Muscle layer of colon (tissue), 2 donors: ENCODE results near the gene FAIM2.
"Not testable (repeated sequence)": the region's sequence is repeated elsewhere in the genome, so short reads cannot be mapped to it uniquely, and the experiment has no call there.

Source experiments
- H3K27ac ChIP-seq: one replicate; pipeline ENCODE4 v1.7.0; 2013; ENCODE audit warnings: low read depth, mild to moderate bottlenecking, low read length, moderate library complexity
- H3K27me3 ChIP-seq, 2 donors: one replicate each; pipeline ENCODE4 v1.7.0; 2013; ENCODE audit warnings: low read length in 2 of 2, mild to moderate bottlenecking in 2 of 2; ENCODE audit not compliant: insufficient read depth in 2 of 2, control insufficient read depth in 1 of 2
- H3K36me3 ChIP-seq: one replicate; pipeline ENCODE4 v1.7.0; 2013; ENCODE audit warnings: mild to moderate bottlenecking, low read length; ENCODE audit not compliant: insufficient read depth
- H3K4me1 ChIP-seq: one replicate; pipeline ENCODE4 v1.7.0; 2013; ENCODE audit warnings: mild to moderate bottlenecking, low read length; ENCODE audit not compliant: insufficient read depth
- H3K4me3 ChIP-seq, 2 donors: one replicate each; pipeline ENCODE4 v1.7.0; 2013; ENCODE audit warnings: low read length in 2 of 2, low read depth in 1 of 2, mild to moderate bottlenecking in 1 of 2, moderate library complexity in 1 of 2
- H3K9ac ChIP-seq: one replicate; pipeline ENCODE4 v1.7.0; 2013; ENCODE audit warnings: low read length
- H3K9me3 ChIP-seq: one replicate; pipeline ENCODE4 v1.7.0; 2013; ENCODE audit warnings: mild to moderate bottlenecking, low read length
- donor health status: abdominal sarcoma.
- donor health status: Adenocarcinoma of cecum.

FAIM2 gene

DNA sequence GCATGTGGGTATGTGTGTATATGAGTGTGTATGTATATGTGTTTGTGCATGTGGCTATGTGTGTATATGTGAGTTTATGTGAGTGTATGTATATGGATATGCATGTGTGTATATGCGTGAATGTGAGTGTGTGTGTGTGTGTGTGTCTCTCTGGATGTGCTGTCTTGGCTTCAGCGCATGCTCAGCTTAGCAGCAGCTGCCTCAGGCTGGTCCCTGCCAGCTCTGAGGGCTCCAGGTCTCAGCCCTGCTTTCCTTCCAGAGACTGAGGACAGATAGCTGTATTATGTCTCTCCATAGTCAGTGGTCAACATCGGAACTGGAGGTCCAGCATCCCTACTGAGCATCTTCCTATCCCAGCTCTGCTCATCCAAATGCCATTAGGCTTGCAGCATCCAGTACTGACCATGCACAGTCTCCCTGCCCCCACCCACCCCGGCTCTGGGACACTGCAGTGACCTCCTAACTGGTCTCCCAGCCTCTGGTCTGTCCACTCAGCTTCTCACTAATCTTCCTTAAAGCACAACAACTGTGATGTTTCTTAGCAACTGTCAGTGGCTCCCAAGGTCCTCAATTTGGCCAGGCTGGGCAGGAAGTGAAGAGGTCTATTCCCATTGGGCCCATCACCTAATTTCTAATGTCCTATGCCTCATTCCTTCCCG, 22.8 kb downstream of the FAIM2 start:
- H3K36me3 ChIP-seq, result no peaks in the 10 kb centered on the region
- no peak overlapping the region for H3K9ac ChIP-seq
- H3K27me3 ChIP-seq, result peaks cover 0 to under 1% of the 10 kb centered on the region in 2 donors
- no peaks in the 10 kb centered on the region for H3K9me3 ChIP-seq
- no peak overlapping the region for H3K4me3 ChIP-seq
- H3K27ac ChIP-seq, result no peak overlapping the region
- H3K4me1 ChIP-seq, result no peaks in the 10 kb centered on the region

DNA sequence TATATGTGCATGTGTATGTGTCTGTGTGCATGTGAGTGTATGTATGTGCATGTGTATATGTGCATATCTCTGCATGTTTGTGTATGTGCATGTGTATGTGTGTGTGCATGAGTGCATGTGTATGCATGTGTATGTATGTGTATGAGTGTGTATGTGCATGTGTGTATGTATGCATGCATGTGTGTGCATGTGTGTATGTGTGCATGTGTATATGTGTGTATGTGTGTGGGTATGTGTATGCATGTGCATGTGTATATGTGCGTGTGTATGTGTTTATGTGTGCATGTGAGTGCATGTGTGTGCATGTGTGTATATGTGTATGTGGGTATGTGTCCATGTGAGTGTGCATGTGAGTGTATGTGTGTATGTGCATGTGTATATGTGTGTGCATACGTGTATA, 24.6 kb downstream of the FAIM2 start:
- H3K4me1 ChIP-seq, H3K9me3 ChIP-seq, H3K4me3 ChIP-seq, H3K27me3 ChIP-seq, H3K36me3 ChIP-seq, H3K9ac ChIP-seq, H3K27ac ChIP-seq: not testable (repeated sequence)

DNA sequence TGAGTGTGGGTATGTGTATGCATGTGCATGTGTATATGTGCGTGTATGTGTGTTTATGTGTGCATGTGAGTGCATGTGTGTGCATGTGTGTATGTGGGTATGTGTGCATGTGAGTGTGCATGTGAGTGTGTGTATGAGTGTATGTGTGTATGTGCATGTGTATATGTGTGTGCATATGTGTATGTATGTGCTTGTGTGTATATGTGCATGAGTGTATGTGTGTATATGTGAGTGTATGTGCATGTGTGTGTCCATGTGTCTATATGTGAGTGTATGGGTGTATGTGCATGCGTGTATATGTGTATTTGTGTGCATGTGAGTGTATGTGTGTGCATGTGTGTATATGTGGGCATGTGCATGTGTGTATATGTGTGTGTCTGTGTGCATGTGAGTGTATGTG, 25.7 kb downstream of the FAIM2 start:
- no peak overlapping the region for H3K4me3 ChIP-seq
- H3K27ac ChIP-seq, result no peak overlapping the region
- H3K9me3 ChIP-seq, result no peaks in the 10 kb centered on the region
- H3K4me1 ChIP-seq, result no peaks in the 10 kb centered on the region
- H3K27me3 ChIP-seq, result no peaks in the 10 kb centered on the region
- no peaks in the 10 kb centered on the region for H3K36me3 ChIP-seq
- no peak overlapping the region for H3K9ac ChIP-seq

DNA sequence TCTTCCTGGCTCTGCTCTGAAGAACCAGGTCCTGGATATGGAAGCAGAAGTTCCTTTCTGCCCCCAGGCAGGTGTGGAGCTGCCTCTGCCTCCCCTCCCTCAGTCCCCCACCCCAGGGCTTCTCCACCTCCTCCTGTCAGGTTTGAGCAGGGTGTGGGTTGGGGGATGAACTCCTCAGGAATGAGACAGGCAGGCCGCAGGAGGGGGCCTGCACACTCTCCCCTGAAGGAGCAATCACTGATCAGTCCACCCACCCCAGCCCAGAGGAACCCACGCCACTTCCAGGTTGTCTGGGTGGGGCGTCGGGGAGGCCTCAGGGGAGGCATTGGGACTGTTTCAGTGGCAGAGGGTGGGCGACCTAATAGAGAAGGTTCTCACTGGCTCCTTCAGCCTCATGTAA, 26.6 kb downstream of the FAIM2 start:
- H3K27ac ChIP-seq, result no peak overlapping the region
- H3K9me3 ChIP-seq, result no peaks in the 10 kb centered on the region
- no peaks in the 10 kb centered on the region for H3K27me3 ChIP-seq
- H3K36me3 ChIP-seq, result no peaks in the 10 kb centered on the region
- H3K9ac ChIP-seq, result no peak overlapping the region
- no peak overlapping the region for H3K4me3 ChIP-seq
- H3K4me1 ChIP-seq, result no peaks in the 10 kb centered on the region

DNA sequence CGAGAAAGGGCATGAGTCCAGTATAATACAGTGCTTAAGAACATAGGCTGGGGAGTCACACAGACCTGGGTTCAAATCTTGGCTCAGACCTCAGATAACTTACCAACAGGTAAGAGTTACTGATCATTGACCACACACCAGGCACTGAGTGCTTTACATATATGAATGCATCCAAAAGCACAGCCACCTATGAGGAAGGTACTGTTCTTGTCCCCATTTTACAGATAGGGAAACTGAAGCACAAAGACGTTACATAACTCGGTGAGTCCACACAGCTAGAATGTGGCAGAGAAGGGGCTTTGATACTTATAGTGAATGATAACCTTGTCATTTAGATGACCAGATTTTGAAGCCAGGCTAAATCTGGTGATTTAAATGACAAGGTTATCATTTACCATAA, 27.6 kb downstream of the FAIM2 start:
- Histone ChIP-seq H3K4me3 (no peak overlapping the region), H3K9me3 (no peaks in the 10 kb centered on the region), H3K27ac (no peak overlapping the region), H3K4me1 (no peaks in the 10 kb centered on the region), H3K9ac (no peak overlapping the region), H3K27me3 (no peaks in the 10 kb centered on the region), H3K36me3 (no peaks in the 10 kb centered on the region)

DNA sequence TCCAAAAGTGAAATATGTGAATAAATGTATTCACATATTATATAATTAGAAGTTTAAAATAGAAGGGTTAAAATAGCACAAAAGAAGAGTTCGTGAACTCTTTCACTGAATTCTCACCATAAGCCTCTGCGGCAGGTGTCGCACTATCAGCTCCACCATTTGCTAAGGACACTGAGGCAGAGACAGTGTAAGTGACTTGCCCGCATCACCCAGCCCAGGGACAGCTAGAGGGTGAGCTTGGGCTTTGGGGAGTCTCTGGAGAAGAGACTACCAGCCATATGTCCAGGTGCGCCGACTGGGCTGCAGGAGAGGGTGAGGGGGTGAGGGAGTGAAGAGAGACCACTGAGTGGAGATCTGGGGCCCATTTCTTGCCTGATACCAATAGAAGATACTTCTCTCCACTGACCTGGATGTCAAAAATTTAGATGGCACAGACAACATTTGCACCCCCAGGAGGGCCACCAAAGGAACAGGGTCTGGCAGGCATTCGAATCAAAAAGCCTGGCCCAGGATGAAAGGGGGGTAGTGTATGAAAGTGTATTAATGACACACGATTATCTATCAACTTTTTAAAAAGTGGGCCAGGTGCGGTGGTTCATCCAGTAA, 28.5 kb downstream of the FAIM2 start:
- Histone ChIP-seq H3K36me3 (no peaks in the 10 kb centered on the region), H3K9me3 (no peaks in the 10 kb centered on the region), H3K4me1 (no peaks in the 10 kb centered on the region), H3K27me3 (no peaks in the 10 kb centered on the region), H3K27ac (no peak overlapping the region), H3K4me3 (no peak overlapping the region), H3K9ac (no peak overlapping the region)

DNA sequence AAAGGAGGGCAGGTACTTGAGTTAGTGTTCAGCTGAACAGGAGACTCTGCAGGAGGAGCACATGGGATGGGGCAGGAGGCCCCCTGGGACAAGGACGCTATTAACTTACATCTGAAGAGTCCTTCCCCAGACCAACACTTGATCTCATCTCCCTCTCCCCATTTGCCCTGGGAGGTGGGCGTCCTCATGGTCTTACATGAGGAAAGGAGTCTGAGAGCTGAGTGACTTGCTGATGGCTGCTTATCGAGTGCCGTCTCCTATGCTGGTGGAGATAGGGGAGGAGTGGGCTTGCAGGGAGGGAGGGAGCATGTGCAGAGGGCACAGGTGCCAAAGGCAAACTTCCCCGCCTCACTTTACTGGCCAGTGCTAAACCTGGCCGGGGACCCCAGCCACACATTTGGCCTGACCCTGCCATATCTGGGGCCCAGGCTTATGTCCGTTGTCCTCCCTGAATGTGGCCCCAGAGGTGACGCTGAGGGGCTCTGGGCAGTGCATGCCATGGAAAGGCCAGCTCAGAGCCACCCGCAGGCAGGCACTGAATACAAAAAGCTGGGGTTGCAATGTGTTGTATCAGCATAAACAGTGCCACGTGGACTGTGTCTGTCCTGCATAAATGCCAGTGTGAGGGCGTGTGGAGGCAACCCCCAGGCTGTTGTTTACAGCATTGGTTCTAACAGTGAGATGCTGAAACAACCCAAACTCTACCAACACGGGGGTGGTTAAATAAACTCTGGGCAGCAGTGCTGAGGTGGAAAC, 29.4 kb downstream of the FAIM2 start:
- H3K9me3 ChIP-seq, result no peaks in the 10 kb centered on the region
- no peak overlapping the region for H3K4me3 ChIP-seq
- no peaks in the 10 kb centered on the region for H3K4me1 ChIP-seq
- H3K27ac ChIP-seq, result no peak overlapping the region
- H3K9ac ChIP-seq, result no peak overlapping the region
- no peaks in the 10 kb centered on the region for H3K36me3 ChIP-seq
- no peaks in the 10 kb centered on the region for H3K27me3 ChIP-seq

DNA sequence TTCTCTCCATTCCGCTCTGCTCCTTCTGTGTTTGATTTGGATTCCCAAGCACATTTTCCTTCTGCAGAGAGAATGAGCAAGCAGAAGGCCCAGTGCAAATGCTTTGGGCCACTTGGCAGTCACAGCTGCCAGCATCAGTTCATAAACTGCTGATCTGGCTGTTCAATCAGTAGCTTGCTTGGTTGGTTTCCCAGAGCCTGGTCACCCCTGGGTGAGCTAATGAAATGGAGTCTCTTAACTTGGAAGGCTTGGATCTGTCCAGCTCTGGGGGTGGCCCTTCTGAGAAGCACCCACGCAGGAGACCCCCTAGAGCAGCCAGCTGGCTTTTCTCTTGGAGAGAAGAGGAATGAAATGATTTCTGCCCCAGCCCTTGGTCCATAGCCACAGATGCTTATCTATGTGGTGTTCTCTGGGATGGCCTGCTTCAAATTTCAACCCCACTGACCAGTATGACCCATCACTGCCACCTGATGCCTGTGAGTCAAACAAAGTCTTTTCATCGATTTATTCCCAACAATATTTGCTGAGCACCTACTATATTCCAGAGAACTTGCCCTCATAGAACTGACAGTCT, 30.3 kb downstream of the FAIM2 start:
- no peak overlapping the region for H3K27ac ChIP-seq
- H3K9ac ChIP-seq, result no peak overlapping the region
- no peaks in the 10 kb centered on the region for H3K36me3 ChIP-seq
- peaks cover 2% of the 10 kb centered on the region for H3K4me1 ChIP-seq
- no peaks in the 10 kb centered on the region for H3K9me3 ChIP-seq
- no peaks in the 10 kb centered on the region for H3K27me3 ChIP-seq
- no peak overlapping the region for H3K4me3 ChIP-seq

DNA sequence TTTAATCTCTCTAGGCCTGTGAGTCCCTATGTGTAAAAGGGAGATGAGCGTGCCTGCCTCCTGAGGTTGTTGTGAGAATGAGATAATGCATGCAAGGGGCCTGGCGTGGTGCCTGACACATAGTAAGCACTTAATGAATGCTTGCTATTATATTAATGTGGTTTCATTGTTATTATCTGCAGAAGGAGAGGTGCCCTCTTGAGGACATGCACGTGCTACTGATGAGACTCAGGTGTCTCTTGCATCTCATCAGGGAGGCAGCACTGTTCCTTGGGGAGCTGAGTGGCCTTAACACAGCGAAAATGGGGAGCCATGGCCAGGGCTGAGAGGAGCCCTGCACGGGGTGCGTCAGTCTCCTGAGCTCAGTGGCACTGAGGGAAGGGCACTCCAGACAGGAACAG, 30.9 kb downstream of the FAIM2 start:
- H3K4me3 ChIP-seq, result no peak overlapping the region
- peaks cover 9% of the 10 kb centered on the region for H3K4me1 ChIP-seq
- no peaks in the 10 kb centered on the region for H3K9me3 ChIP-seq
- H3K27me3 ChIP-seq, result no peaks in the 10 kb centered on the region
- no peaks in the 10 kb centered on the region for H3K36me3 ChIP-seq
- no peak overlapping the region for H3K9ac ChIP-seq
- H3K27ac ChIP-seq, result no peak overlapping the region

DNA sequence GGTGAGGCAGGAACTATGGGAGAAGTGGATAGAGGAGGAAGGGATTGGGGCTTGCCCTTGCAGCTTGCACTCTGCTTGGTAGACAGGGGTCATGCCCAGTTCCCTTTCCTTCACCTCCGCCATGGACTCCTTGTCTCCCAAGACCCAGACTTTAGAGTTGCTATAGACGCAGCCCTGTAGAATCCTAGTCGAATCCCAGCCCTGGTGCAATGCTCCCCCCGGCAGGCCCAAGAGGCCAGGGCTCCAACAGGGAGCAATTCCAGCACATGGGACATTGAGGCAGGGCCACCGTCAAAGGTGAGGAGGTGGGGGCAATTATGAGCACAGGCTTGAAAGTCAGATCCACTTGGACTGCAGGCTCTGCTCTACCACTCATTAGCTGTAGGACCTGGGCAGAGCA, 31.3 kb downstream of the FAIM2 start:
- H3K9me3 ChIP-seq, result no peaks in the 10 kb centered on the region
- H3K27me3 ChIP-seq, result no peaks in the 10 kb centered on the region
- H3K4me3 ChIP-seq, result no peak overlapping the region
- peaks cover 13% of the 10 kb centered on the region for H3K4me1 ChIP-seq
- no peak overlapping the region for H3K9ac ChIP-seq
- H3K36me3 ChIP-seq, result no peaks in the 10 kb centered on the region
- no peak overlapping the region for H3K27ac ChIP-seq

DNA sequence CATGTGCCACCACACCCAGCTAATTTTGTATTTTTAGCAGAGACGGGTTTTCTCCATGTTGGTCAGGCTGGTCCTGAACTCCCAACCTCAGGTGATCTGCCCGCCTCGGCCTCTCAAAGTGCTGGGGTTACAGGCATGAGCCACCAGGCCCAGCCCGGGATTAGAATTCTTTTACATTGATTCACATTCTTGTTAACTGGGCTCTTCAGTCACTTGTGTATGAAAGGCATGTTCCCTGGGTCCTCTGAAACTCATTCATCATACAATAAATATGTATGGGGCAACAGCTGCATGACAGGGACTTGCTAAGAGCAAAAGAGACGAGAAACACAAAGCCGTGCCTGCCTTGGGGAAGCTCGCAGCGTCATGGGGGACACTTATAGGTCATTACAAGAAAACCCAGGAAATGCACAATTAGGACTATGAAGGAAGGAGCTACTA, 31.9 kb downstream of the FAIM2 start:
- H3K9me3 ChIP-seq, H3K27me3 ChIP-seq, H3K4me3 ChIP-seq, H3K36me3 ChIP-seq, H3K9ac ChIP-seq, H3K27ac ChIP-seq: not testable (repeated sequence)
- peaks cover 17% of the 10 kb centered on the region for H3K4me1 ChIP-seq
